ENCODE measurements around the gene P2RY2.
"Not testable (repeated sequence)": the region's sequence is repeated elsewhere in the genome, so short reads cannot be mapped to it uniquely, and the experiment has no call there.

DNA sequence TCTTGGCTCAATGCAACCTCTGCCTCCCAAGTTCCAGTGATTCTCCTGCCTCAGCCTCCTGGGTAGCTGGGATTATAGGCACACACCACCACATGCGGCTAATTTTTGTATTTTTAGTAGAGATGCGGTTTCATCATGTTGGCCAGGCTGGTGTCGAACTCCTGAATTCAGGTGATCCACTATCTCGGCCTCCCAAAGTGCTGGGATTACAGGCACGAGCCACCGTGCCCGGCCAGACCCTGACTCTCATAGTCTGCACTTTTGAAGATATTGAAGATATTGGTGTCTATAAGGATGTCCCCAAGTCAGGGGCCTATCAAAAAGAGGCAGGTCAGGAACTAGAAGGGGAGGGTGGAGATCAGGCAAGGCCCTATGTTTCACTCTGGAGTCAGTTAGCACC, 20.3 kb upstream of the P2RY2 start:
- TF ChIP-seq, protein P1, sequence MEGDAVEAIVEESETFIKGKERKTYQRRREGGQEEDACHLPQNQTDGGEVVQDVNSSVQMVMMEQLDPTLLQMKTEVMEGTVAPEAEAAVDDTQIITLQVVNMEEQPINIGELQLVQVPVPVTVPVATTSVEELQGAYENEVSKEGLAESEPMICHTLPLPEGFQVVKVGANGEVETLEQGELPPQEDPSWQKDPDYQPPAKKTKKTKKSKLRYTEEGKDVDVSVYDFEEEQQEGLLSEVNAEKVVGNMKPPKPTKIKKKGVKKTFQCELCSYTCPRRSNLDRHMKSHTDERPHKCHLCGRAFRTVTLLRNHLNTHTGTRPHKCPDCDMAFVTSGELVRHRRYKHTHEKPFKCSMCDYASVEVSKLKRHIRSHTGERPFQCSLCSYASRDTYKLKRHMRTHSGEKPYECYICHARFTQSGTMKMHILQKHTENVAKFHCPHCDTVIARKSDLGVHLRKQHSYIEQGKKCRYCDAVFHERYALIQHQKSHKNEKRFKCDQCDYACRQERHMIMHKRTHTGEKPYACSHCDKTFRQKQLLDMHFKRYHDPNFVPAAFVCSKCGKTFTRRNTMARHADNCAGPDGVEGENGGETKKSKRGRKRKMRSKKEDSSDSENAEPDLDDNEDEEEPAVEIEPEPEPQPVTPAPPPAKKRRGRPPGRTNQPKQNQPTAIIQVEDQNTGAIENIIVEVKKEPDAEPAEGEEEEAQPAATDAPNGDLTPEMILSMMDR (IDR thresholded peaks at IDR 0.05; ENCODE audit: low read length) = not testable (repeated sequence)
- TF ChIP-seq EZH2phosphoT487 (IDR thresholded peaks at IDR 0.05; ENCODE audit: low read length) = not testable (repeated sequence)
